GM20000 (cell line): ENCODE results near the gene IL25.

Experiments used
- DNase-seq: peaks from one replicate; pipeline ENCODE4 v3.0.0; 2012; ENCODE audit warnings: low spot score
- CTCF ChIP-seq: IDR thresholded peaks from 2 replicates; pipeline ENCODE4 v1.5.1; 2012; ENCODE audit warnings: mild to moderate bottlenecking, control low read depth; ENCODE audit errors: extremely low read depth, missing control alignments

The IL25 gene

GRCh38 chr14:23403139-23403438 is 30.5 kb downstream of the IL25 start:
- no peak for TF ChIP-seq CTCF
- DNase-seq: no peak

- TF ChIP-seq CTCF: no peak
- no peak for DNase-seq
Observed at GRCh38 chr14:23403908-23404307, 31.3 kb downstream of the IL25 start.

GRCh38 chr14:23404331-23404900 is 31.8 kb downstream of the IL25 start:
- no peak for DNase-seq
- TF ChIP-seq CTCF: no peak

- DNase-seq: no peak
Observed at GRCh38 chr14:23405096-23405495, 32.5 kb downstream of the IL25 start.

GRCh38 chr14:23405516-23406025 is 33.0 kb downstream of the IL25 start:
- no peak for TF ChIP-seq CTCF

More at GRCh38 chr14:23405096-23405495, 32.5 kb downstream of the IL25 start:
- no peak for TF ChIP-seq CTCF

GRCh38 chr14:23406244-23406643 is 33.6 kb downstream of the IL25 start:
- no peak for DNase-seq
- no peak for TF ChIP-seq CTCF

More at GRCh38 chr14:23405516-23406025, 33.0 kb downstream of the IL25 start:
- DNase-seq: no peak

- no peak for DNase-seq
Observed at GRCh38 chr14:23406725-23407355, 34.2 kb downstream of the IL25 start.

More at GRCh38 chr14:23406725-23407355, 34.2 kb downstream of the IL25 start:
- no peak for TF ChIP-seq CTCF
